22Rv1 (cell line): ENCODE data around the gene ARHGAP45.

Experiments
- H3K27ac ChIP-seq: fragments of 450-650 bp; 2 replicates; pipeline ENCODE4 v1.5.1; 2017
- ZFX ChIP-seq: fragments of 450-650 bp; IDR thresholded peaks from 2 replicates; pipeline ENCODE4 v1.6.1; 2017; ENCODE audit warnings: antibody characterized with exemption, borderline replicate concordance
- TF ChIP-seq, protein P1 (sequence below): fragments of 450-650 bp; IDR thresholded peaks from 2 replicates; pipeline ENCODE4 v1.5.1; 2017; ENCODE audit warnings: mild to moderate bottlenecking

The ARHGAP45 gene

DNA sequence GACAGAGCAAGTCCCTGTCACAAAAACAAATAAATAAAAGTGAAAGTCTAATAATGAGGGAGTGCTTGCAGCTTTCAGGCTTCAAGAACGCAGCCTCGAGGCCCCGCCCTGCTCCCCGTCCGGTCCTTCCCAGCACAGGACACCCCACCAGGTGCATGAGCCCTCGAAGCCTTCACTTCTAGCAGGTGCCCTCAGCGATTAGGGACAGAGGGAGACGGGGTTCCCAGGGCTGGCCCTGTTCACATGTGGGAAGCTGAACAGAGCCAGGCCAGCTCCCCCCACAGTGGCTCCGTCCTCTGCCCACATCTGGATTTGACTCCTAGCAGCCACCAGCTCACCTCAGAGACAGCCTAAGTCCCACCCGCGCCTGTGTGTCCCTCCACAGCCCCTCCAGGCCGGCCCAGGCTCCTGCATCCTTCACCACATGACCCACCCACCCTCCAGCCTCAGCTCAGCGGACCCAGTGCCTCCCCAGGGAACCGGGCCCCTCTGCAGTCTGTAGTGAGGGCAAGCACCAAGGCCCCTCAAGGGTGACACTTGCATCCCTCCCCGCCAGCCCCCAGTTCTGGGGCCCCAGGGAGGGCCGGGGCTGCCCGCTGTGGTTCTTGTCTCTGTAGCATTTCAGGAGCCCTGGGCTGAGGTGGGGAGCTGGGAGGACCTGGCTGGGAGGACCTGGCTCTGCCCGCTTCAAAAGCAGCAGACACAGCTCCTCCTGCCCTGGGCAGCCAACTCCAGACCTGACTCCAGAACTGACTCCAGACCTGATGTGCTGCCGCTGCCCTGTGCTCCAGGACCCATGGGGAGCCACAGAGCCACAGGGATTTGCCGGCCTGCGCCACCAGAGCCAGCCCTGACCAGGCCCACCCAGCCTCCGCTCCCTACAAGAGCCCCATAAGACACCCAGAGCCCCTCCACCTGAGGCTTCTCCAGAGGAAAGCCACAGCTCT, 64.1 kb downstream of the ARHGAP45 start:
- TF ChIP-seq ZFX = no peak
- TF ChIP-seq, protein P1, sequence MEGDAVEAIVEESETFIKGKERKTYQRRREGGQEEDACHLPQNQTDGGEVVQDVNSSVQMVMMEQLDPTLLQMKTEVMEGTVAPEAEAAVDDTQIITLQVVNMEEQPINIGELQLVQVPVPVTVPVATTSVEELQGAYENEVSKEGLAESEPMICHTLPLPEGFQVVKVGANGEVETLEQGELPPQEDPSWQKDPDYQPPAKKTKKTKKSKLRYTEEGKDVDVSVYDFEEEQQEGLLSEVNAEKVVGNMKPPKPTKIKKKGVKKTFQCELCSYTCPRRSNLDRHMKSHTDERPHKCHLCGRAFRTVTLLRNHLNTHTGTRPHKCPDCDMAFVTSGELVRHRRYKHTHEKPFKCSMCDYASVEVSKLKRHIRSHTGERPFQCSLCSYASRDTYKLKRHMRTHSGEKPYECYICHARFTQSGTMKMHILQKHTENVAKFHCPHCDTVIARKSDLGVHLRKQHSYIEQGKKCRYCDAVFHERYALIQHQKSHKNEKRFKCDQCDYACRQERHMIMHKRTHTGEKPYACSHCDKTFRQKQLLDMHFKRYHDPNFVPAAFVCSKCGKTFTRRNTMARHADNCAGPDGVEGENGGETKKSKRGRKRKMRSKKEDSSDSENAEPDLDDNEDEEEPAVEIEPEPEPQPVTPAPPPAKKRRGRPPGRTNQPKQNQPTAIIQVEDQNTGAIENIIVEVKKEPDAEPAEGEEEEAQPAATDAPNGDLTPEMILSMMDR = no peak
- peak overlapping the region; percentile 51 for H3K27ac ChIP-seq

DNA sequence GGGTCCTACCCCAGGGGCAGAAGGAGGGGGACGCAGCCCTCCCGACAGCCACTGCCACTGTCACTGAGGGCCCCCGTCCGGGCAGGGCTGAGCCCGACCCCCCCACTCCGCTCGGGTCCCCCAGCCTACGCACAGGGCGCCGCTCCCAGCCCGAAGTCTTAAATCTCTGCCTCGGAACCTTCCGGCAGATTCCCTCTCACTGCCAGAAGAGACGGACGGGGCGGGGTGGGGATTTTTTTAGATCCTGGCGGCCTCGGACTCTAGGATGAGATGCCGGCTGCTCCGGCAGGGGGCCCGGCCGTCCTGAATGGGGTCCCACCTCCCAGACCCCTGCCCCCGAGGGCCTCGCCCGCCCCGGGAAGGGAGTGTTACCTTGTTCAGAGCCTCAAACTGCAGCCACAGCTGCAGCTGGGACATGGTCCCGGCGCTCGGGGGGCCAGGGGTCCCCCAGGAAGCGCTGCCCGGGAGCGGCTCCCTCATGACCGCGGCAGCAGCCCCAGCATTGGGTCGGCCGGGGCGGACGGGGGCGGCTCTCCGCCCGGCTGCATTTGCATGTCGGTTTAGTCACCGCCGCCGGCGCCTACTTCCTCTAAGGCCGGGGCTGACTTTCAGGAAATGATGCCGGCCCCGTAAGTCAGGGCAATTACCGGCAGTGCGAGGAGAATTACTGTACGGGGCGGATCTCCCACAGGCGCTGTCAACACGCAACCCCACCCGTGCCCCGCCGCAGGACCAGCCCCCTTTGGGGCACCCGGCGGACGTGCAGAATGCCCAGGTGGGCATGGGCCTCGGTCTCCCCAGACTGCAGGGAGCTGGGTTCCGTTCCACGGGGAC, 65.0 kb downstream of the ARHGAP45 start:
- peak overlapping the region; percentile 51 for H3K27ac ChIP-seq

DNA sequence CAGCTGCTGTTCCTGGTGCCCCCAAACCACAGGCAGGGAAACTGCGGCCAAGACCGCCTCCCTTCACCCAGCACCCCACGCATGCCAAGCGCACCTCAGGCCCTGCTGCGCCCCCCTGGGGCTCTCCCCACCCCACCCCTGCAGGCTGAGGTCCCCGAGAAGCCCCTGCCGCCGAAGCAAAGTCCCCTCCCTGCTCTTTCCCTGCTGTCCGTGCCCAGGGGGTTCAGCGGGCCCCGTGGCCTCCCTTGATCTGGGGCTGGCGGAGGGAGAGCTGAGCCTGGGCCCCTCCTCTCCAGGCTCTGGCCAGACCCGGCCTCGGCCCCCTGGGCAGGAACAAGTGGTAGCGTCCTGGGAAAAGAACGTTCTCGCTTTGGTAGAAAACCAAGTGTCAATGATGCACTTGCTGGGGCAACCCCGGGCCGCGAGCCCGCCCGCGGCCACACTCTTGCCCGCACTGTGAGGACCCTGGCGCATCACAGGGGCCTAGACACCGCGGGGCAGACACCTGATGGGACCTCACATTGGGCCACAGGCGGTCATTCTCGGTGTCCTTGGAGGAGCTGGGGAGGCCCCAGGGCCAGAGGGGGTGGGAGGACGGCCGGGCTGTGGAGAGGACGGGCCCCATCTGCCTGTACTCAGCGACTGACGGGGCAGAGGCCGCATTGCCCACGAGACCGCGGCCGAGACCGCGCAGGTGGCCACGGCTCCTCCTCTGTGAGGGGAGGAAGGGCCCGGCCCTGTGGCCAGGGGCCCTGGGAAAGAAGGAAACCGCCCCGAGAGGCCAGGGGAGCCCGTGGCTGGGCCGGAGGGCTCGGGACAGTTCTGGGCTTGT, 65.8 kb downstream of the ARHGAP45 start:
- H3K27ac ChIP-seq = peak overlapping the region; percentile 51
- no peak for TF ChIP-seq ZFX
- TF ChIP-seq, protein P1 = no peak

More for the DNA sequence above, 65.0 kb downstream of the ARHGAP45 start:
- no peak for TF ChIP-seq ZFX
- TF ChIP-seq, protein P1 = no peak

DNA sequence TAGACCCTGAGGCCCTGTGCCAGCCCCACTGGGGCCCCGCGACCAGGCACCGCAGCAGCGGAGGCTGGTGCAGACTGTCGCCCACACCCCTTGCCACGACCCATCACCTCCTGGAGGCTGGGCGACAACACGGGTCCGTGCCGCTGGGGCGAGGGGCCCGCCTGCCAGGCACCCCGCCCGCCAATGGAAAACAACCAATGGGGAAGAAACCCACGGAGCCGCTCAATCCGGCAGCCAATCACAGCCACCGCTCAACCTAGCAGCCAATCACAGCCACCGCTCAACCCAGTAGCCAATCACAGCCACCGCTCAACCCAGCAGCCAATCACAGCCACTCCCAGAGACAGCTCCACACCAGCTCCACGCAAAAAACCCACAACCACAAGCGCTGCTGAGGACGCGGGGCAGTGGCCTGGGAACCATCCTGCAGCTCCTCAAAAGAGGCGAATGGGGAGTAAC, 66.5 kb downstream of the ARHGAP45 start:
- TF ChIP-seq, protein P1 = no peak
- TF ChIP-seq ZFX = no peak
- no peak overlapping the region for H3K27ac ChIP-seq

DNA sequence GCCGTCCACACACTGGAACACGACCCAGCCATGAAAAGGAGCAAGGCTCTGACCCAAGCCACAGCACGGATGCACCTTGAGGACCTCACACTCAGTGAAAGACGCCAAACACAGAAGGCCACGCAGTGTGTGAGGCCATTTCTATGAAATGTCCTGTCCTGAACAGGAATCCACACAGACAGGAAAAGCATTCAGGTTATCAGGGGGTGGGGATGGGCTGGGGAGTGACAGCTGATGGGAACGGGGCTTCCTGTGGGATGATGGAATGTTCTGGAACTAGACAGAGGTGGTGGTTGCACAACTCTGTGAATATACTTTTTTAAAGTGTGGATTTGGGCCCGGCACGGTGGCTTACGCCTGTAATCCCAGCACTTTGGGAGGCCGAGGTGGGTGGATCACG, 67.5 kb downstream of the ARHGAP45 start:
- no peak for TF ChIP-seq ZFX
- TF ChIP-seq, protein P1 = no peak
- H3K27ac ChIP-seq = no peak overlapping the region

DNA sequence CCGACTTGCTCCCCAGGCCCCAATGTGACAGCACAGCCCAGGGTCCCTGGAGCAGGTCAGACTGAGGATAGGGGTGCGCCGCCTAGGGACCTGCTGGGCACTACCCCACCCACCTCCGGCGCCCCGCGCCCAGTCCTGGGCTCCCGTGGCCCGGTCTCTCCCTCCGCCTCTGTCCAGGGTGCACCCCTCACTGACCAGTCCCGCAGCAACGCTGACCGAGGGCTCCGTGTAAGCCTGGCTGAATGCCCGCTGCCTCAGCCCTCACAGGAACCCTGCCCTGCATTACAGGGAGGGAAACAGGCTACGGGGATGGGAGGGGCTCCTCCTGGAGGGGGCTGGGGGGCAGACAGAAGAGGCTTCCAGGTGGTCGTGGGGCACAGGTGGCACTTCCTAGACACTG, 68.5 kb downstream of the ARHGAP45 start:
- TF ChIP-seq, protein P1 = no peak
- TF ChIP-seq ZFX = no peak
- H3K27ac ChIP-seq = no peak overlapping the region
